ENCODE measurements around the gene SLC45A2.
"Not testable (repeated sequence)": the region's sequence is repeated elsewhere in the genome, so short reads cannot be mapped to it uniquely, and the experiment has no call there.

The SLC45A2 gene

GRCh38 chr5:34016222-34016621 lies 31.7 kb upstream of the SLC45A2 start:
- Mint-ChIP-seq H3K27ac (peak overlapping the region; percentile 43), H3K4me3 (no peak overlapping the region), H3K4me1 (no peaks in the 10 kb centered on the region), H3K27me3 (ENCODE audit: low read depth, poor library complexity) (peaks cover 3% of the 10 kb centered on the region), H3K9me3 (peaks cover 9% of the 10 kb centered on the region), H3K36me3 (ENCODE audit: low read depth) (peaks cover 60% of the 10 kb centered on the region)
- no peak for DNase-seq
- no peak for TF ChIP-seq CTCF (IDR thresholded peaks at IDR 0.05)

DNA sequence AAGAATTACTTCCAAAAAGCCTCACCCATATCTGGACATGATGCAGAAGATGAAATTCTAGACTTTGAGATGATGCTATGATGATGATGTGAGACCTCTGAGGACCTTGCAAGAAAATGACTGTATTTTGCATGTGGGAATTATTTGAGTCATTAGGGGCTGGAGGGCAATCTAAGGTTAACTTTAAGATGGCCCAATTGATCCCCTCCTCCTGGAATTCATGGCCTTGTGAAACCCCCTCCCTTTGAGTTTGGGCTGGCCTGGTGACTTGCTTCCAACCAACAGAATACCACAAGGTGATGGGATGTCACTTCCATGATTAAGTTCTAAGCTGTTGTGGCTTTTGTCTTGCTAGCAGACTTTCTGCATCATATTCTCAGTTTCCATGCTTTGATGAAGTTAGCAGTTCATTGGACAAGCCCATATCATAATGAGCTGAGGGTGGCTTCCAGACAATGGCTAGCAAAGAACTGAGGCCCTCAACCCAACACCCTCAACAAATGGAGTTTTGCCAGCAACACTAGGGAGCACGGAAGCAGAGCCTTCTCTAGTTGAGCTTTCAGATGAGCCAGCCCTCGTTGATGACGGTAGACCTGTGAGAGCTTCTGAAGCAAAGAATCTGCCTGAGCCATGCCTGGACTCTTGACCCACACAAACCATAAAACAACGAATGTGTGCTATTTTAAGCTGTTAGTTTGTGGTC lies 30.8 kb upstream of the SLC45A2 start:
- no peak overlapping the region for H3K27ac Mint-ChIP-seq
- TF ChIP-seq CTCF (IDR thresholded peaks at IDR 0.05), result no peak
- no peak overlapping the region for H3K4me3 Mint-ChIP-seq
- DNase-seq, result no peak
- H3K9me3 Mint-ChIP-seq, result peaks cover 9% of the 10 kb centered on the region
- H3K36me3 Mint-ChIP-seq (ENCODE audit: low read depth), result peaks cover 52% of the 10 kb centered on the region
- peaks cover 4% of the 10 kb centered on the region for H3K4me1 Mint-ChIP-seq
- H3K27me3 Mint-ChIP-seq (ENCODE audit: low read depth, poor library complexity), result peaks cover 3% of the 10 kb centered on the region

- Mint-ChIP-seq H3K4me1 (peaks cover 10% of the 10 kb centered on the region), H3K4me3 (no peak overlapping the region), H3K27ac (no peak overlapping the region), H3K36me3 (ENCODE audit: low read depth) (peaks cover 45% of the 10 kb centered on the region), H3K9me3 (peaks cover 9% of the 10 kb centered on the region), H3K27me3 (ENCODE audit: low read depth, poor library complexity) (peaks cover 3% of the 10 kb centered on the region)
- no peak for DNase-seq
- TF ChIP-seq CTCF (IDR thresholded peaks at IDR 0.05), result no peak
Measured at GRCh38 chr5:34014626-34015025, 30.1 kb upstream of the SLC45A2 start.

DNA sequence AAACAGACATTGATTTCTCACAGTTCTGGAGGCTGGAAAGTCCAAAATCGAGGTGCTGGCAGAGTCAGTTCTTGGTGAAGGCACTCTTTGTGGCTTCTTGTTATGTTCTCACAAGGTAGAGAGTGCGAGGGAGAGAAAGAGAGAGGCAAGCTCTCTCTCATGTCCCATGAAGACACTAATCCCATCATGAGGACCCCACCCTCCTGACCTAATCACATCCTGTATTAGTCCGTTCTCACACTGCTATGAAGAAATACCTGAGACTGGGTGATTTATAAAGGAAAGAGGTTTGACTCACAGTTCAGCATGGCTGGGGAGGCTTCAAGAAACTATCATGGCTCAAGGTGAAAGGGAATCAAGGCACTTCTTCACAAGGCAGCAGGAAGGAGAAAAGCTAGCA lies 29.1 kb upstream of the SLC45A2 start:
- Mint-ChIP-seq H3K27me3 (ENCODE audit: low read depth, poor library complexity) (peaks cover 3% of the 10 kb centered on the region), H3K4me3 (no peak overlapping the region), H3K27ac (no peak overlapping the region), H3K9me3 (peaks cover 9% of the 10 kb centered on the region), H3K4me1 (peaks cover 21% of the 10 kb centered on the region), H3K36me3 (ENCODE audit: low read depth) (peaks cover 37% of the 10 kb centered on the region)
- no peak for TF ChIP-seq CTCF (IDR thresholded peaks at IDR 0.05)
- no peak for DNase-seq

DNA sequence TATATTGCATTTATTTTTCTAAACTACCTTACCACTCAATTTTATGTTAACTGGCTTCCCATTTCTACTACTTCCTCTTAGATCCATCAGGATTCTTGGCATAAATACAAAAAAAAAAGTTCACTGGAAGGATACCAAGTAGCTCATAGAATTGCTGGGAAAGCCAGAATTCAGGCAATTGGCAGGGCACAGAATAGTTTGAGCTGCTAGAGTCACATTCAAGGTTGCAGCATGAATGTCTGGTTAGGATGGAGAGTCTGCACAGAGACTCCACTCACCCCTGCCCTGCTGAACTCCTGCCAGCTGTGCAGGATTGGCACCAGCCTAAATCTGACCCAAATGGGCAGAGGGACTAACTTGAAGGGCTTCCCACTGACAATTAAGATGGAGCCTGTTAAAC lies 28.3 kb upstream of the SLC45A2 start:
- Mint-ChIP-seq H3K4me1 (peaks cover 25% of the 10 kb centered on the region), H3K9me3 (peaks cover 9% of the 10 kb centered on the region), H3K4me3 (no peak overlapping the region), H3K27me3 (ENCODE audit: low read depth, poor library complexity) (peaks cover 3% of the 10 kb centered on the region), H3K36me3 (ENCODE audit: low read depth) (peaks cover 32% of the 10 kb centered on the region), H3K27ac (no peak overlapping the region)
- TF ChIP-seq CTCF (IDR thresholded peaks at IDR 0.05), result no peak
- no peak for DNase-seq

DNA sequence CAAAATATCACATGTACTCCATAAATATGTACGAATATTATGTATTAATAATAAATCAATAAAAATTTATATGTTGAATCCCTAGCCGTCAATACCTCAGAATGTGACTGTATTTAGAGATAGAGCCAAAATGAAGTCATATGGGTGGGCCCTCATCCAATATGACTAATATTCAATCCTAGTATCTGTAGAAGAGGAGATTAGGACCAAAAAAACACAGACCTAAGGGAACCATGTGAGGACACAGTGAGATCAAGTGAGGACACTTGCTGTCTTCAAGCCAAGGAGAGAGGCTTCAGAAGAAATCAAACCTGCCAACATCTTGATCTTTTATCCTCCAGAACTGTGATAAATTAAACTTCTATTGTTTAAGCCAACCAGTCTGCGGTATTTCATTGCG lies 27.0 kb upstream of the SLC45A2 start:
- Mint-ChIP-seq H3K27ac (no peak overlapping the region), H3K4me1 (peaks cover 33% of the 10 kb centered on the region), H3K36me3 (ENCODE audit: low read depth) (peaks cover 21% of the 10 kb centered on the region), H3K4me3 (no peak overlapping the region), H3K9me3 (peaks cover 9% of the 10 kb centered on the region), H3K27me3 (ENCODE audit: low read depth, poor library complexity) (peaks cover 3% of the 10 kb centered on the region)
- no peak for TF ChIP-seq CTCF (IDR thresholded peaks at IDR 0.05)
- no peak for DNase-seq

- not testable (repeated sequence) for H3K9me3 Mint-ChIP-seq; H3K27ac Mint-ChIP-seq; H3K4me3 Mint-ChIP-seq; DNase-seq; H3K27me3 Mint-ChIP-seq (ENCODE audit: low read depth, poor library complexity)
- Mint-ChIP-seq H3K4me1 (peaks cover 47% of the 10 kb centered on the region), H3K36me3 (ENCODE audit: low read depth) (peaks cover 18% of the 10 kb centered on the region)
Measured at GRCh38 chr5:34010146-34010545, 25.7 kb upstream of the SLC45A2 start.
